Keratinocyte (primary cell): ENCODE results near the gene ESR2.

ENCODE experiments used
- CTCF ChIP-seq, 3 experiments: IDR thresholded peaks in 1 of 3; conservative IDR thresholded peaks in 1 of 3; optimal IDR thresholded peaks in 1 of 3; 2 replicates in 2 of 3; 3 replicates in 1 of 3; pipeline versions ENCODE3 to v1.5.1; 2011; ENCODE audit warnings: low read length in 3 of 3, mild to moderate bottlenecking in 3 of 3, moderate library complexity in 2 of 3, control low read depth in 1 of 3, inconsistent platforms in 1 of 3; ENCODE audit not compliant: insufficient read depth in 2 of 3; ENCODE audit errors: extremely low read depth in 1 of 3
- EZH2 ChIP-seq: IDR thresholded peaks from one replicate; pipeline ENCODE4 v1.6.1; 2012; ENCODE audit warnings: inconsistent platforms, mild to moderate bottlenecking, low read length, moderate library complexity

- TF ChIP-seq CTCF (optimal IDR thresholded peaks at IDR 0.05 in 1 of 3, IDR thresholded peaks at IDR 0.05 in 1 of 3, conservative IDR thresholded peaks at IDR 0.05 in 1 of 3; ENCODE audit: extremely low read depth in 1 of 3, insufficient read depth in 2 of 3, low read length in 3 of 3) = no peak
- TF ChIP-seq EZH2 = no peak
Measured at GRCh38 chr14:64218344-64219240, 75.6 kb downstream of the ESR2 start.
